GM12873 (cell line): Measurements from ENCODE around the gene KLK15.

ENCODE experiments used
- TF ChIP-seq, protein P1 (sequence below): IDR thresholded peaks from 2 replicates; pipeline ENCODE4 v1.5.1; 2012; ENCODE audit warnings: low read depth, mild to moderate bottlenecking, moderate library complexity, low read length, control low read depth; ENCODE audit not compliant: insufficient read depth; ENCODE audit errors: missing control alignments

KLK15 gene, protein sequence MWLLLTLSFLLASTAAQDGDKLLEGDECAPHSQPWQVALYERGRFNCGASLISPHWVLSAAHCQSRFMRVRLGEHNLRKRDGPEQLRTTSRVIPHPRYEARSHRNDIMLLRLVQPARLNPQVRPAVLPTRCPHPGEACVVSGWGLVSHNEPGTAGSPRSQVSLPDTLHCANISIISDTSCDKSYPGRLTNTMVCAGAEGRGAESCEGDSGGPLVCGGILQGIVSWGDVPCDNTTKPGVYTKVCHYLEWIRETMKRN

DNA sequence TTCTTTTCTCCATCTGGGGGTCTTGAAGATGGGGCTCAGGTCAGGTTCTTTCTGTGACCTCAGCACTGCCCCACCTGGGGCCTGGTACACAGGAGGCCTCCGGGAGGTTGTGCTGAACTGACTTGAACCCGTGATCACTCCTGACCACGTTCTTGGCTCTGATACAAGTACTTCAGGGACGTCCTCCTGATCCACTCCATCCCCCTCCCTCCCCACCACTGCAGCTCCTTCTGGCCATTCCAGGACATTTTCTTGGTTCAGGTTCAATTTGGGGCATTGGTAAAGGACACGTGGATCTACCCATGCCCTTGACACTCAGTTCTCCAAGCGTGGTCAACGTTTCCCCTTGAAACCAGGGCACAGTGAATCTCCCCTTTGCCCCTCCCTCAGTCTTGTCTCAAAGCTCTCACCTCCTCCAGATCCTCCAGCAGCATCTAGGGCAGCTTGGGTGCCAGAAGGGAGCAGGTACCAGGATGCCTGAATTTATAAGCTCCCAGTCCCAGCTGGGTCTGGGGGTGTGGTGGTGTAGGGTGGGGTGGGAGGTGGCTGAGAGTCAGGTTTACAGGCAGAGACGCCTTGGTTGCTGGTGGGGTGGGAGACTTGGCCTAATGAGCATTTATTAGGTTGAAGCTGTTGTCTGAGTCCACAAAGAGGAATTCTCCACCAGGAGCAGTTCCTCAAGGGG is at the start of gene KLK15:
Gene KLK15 (minus strand): TSS at position 458 of the 685 bp plus-strand sequence. CDS start 2,082 bp downstream, outside the sequence.
- TF ChIP-seq, protein P1, sequence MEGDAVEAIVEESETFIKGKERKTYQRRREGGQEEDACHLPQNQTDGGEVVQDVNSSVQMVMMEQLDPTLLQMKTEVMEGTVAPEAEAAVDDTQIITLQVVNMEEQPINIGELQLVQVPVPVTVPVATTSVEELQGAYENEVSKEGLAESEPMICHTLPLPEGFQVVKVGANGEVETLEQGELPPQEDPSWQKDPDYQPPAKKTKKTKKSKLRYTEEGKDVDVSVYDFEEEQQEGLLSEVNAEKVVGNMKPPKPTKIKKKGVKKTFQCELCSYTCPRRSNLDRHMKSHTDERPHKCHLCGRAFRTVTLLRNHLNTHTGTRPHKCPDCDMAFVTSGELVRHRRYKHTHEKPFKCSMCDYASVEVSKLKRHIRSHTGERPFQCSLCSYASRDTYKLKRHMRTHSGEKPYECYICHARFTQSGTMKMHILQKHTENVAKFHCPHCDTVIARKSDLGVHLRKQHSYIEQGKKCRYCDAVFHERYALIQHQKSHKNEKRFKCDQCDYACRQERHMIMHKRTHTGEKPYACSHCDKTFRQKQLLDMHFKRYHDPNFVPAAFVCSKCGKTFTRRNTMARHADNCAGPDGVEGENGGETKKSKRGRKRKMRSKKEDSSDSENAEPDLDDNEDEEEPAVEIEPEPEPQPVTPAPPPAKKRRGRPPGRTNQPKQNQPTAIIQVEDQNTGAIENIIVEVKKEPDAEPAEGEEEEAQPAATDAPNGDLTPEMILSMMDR: no peak

DNA sequence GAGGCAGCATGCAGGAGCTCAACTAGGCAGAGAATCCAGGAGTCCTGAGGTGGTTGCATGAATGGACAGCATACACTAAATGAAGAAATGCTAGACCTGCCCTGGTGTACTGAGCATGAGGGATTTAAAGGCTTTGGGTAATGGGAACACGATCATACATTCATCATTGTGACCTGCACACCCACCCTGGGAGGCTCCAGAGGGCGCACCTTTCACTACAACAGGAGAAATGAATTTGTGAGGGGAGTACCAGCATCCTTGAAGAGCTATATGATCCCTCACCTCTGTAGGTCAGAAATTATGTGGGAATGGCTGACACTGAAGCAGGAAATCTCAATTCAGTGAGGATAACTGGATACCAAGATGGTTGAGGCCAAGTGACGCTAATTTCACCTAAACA is 48.8 kb upstream of the KLK15 start:
- TF ChIP-seq, protein P1: peak; percentile 28

DNA sequence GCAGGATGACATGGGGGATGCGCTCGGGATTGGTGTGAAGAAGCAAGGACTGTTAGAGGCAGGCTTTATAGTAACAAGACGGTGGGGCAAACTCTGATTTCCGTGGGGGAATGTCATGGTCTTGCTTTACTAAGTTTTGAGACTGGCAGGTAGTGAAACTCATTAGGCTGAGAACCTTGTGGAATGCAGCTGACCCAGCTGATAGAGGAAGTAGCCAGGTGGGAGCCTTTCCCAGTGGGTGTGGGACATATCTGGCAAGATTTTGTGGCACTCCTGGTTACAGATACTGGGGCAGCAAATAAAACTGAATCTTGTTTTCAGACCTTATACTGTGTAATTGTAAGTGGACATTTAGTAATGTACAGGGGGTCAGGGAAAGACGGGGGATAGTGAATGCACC is 46.9 kb upstream of the KLK15 start:
- TF ChIP-seq, protein P1: no peak

DNA sequence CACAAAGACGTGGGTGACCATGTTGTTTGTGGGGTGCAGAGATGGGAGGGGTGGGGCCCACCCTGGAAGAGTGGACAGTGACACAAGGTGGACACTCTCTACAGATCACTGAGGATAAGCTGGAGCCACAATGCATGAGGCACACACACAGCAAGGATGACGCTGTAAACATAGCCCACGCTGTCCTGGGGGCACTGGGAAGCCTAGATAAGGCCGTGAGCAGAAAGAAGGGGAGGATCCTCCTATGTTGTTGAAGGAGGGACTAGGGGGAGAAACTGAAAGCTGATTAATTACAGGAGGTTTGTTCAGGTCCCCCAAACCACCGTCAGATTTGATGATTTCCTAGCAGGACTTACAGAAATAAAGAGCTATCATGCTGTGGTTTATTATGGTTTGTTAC is 45.5 kb upstream of the KLK15 start:
- TF ChIP-seq, protein P1: no peak

DNA sequence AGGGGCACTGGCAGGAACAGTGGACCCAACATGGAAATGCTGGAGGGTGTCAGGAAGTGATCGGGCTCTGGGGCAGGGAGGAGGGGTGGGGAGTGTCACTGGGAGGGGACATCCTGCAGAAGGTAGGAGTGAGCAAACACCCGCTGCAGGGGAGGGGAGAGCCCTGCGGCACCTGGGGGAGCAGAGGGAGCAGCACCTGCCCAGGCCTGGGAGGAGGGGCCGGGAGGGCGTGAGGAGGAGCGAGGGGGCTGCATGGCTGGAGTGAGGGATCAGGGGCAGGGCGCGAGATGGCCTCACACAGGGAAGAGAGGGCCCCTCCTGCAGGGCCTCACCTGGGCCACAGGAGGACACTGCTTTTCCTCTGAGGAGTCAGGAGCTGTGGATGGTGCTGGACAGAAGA is 44.0 kb upstream of the KLK15 start:
- TF ChIP-seq, protein P1: no peak

DNA sequence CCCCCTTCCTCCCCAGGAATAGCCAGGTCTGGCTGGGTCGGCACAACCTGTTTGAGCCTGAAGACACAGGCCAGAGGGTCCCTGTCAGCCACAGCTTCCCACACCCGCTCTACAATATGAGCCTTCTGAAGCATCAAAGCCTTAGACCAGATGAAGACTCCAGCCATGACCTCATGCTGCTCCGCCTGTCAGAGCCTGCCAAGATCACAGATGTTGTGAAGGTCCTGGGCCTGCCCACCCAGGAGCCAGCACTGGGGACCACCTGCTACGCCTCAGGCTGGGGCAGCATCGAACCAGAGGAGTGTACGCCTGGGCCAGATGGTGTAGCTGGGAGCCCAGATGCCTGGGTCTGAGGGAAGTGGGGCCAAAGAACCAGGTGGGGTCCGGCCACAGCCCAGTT is 43.1 kb upstream of the KLK15 start:
- TF ChIP-seq, protein P1: no peak

DNA sequence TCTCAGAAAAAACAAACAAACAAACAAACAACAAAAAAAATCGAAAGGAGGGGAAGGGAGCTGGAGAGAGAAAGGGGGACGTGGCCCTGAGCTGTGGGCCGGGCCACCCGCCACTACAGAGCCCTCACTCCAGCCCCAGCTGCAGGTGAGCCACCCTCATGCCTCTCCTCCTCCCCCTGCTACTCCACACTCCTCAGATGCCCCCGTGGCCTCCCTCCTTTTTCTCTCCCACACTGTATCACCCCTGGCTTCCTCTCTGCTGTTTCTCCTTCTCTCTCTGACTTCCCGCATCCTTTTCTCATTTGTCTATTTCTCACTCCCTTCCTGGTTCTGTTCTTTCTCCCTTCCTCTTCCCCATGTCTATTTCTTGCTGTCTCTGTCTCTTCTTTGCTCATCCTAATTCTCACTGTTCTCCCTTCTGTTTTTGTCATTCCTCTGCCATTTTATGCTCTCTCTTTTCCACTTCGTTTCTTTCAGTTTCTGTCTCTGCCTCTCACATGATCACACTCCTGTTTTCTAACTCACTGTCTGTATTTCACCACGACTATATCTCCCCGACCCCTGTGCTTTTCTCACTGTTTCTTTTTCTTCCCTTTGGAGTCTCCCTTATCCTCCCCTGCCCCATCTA is 42.5 kb upstream of the KLK15 start:
- TF ChIP-seq, protein P1: no peak
